Frontal cortex (tissue), 4 donors: ENCODE measurements around the gene SCP2. TPM values are rescaled to one million over a fixed set of nuclear protein-coding genes. Genes with fewer than 3 reads are reported as not detected.
"Not testable (repeated sequence)": the region's sequence is repeated elsewhere in the genome, so short reads cannot be mapped to it uniquely, and the experiment has no call there.

Experiments
- DNase-seq, 2 donors: peaks; one replicate each; pipeline ENCODE4 v3.0.0; 2012; ENCODE audit warnings: low spot score in 2 of 2
- FAIRE-seq: peaks from 2 replicates; lab custom pipeline; 2012; peaks lifted over from hg19 to GRCh38; lab: Jason Lieb, UNC
- total RNA-seq: library from RNA; depleted of rRNA; stranded (reverse); fragments of >200 nt; gene quantifications from one replicate; pipeline ENCODE4 v1.2.3, GENCODE V29; 2014
- donor health status: control.
- donor health status: control.
- donor health status: control.

The SCP2 gene
- total RNA-seq, 1 donor from 2014 or later = 57.5 TPM

- FAIRE-seq = no peak
- DNase-seq = no peak
These were observed 11.2 kb upstream of the SCP2 start for GRCh38 chr1:52915855-52916220.

GRCh38 chr1:52916241-52916975 is 10.7 kb upstream of the SCP2 start:
- FAIRE-seq = no peak
- DNase-seq = no peak

GRCh38 chr1:52917156-52917555 is 9.9 kb upstream of the SCP2 start:
- DNase-seq (no peak), FAIRE-seq (no peak)

DNA sequence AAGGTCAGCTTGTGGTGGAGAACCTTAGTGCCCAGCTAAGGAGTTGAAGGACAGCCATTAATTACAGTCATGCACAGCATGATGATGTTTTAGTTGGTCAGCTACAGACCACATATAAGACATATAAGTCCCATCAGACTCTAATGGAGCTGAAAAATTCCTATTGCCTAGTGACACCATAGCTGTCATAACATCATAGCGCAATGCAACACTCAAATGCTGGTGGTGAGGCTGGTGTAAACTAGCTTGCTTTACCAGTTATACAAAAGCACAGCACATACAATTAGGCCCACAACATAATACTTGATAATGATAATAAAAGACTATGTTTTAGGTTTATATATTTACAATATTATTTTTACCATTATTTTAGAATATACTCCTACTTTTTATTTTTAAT is 9.5 kb upstream of the SCP2 start:
- no peak for DNase-seq
- no peak for FAIRE-seq

DNA sequence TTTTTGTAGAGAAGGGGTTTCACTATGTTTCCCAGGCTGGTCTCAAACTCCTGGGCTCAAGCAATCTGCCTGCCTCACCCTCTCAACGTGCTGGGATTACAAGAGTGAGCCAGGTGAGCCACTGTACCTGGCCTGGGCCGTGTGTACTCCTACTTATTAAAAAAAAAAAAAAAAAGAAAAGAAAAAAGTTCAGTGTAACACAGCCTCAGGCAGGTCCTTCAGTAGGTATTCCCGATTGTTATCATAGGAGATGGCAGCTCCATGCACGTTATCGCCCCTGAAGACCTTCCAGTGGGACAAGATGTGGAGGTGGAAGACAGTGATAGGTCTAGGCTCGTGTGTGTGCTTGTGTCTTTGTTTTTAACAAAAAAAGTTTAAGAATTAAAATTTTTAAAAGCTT is 8.9 kb upstream of the SCP2 start:
- FAIRE-seq = no peak
- DNase-seq = no peak

DNA sequence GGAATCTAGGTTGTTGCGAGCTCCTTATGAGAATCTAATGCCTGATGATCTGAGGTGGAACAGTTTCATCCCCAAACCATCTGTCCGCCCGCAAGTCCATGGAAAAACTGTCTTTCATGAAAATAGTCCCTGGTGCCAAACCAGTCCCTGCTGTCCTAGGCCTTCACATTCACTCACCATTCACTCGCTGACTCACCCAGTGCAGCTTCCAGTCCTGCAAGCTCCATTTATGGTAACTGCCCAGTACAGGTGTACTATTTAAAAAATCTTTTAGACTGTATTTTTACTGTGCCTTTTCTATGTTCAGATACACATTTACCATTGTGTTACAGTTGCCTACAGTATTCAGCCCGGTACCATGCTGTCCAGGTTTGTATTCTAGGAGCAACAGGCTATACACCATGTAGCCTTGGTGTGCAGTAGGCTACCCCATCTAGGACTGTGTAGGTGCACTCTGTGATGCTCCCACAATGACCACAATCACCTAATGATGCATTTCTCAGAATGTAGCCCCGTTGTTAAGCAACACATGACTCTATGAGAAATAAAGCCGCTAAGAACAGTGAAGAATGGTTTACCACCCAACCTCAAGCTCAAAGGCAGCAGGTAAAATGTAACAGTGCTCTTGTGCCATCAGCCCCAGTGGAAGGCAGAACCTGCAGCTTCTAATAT is 7.9 kb upstream of the SCP2 start:
- DNase-seq (no peak), FAIRE-seq (no peak)

DNA sequence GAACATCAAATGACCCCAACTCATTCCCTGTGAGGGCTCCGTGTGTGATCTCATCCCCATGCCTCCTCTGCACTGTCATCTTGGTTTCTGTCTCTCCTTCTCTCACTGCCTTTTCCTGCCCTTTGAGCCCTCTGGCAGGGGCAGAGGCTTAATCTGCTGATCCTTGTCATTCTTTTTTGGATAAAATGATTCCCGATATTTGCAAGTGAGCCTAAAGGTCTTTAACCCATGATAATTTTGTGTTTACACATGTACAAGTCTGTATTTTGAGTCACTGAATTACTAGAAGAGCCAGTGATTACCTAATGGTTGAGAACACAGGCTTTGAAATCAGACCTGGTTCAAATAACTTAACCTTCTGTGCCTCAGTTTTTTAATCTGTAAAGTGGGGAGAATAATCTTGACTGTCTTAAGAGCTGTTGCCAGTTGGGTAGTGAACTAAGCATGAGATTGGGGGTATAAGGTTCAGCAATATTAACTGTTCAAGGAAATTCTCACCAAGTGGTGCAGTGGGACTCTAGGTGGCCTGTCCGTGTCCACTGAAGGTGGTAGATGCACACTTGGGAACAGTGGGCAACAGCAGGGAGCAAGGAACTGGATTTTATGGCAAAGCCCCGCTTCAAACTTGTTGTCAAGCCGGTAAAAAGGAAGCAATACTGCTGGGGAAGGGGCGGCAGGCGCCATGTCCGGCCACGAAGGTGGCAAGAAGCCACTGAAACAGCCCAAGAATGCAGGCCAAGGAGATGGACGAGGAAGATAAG is 7.2 kb upstream of the SCP2 start:
- no peak for DNase-seq
- FAIRE-seq = no peak

GRCh38 chr1:52920791-52921291 is 6.2 kb upstream of the SCP2 start:
- FAIRE-seq = no peak

DNA sequence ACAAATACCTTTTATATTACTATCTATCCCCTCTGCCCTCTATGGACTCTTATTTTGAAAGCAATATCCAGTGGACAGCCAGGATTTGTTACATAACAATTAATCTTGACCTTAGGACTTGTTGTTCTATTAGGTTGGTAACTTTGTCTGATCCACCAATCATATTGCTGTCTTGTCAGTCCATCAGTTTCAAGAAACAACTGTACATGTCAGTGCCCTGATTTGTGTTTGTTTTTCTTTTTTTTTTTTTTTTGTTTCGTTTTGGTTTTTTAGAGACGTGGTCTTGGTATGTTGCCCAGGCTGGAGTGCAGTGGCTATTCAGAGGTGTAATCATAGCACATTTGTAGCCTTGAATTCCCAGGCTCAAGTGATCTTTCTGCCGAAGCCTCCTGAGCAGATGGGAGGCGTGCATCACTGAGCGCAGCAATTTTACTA is 1.5 kb upstream of the SCP2 start:
- DNase-seq (peak in 1 of 2 donors; percentile 40), FAIRE-seq (no peak)

More at GRCh38 chr1:52920791-52921291, 6.2 kb upstream of the SCP2 start:
- DNase-seq = peak in 1 of 2 donors; percentile 27

DNA sequence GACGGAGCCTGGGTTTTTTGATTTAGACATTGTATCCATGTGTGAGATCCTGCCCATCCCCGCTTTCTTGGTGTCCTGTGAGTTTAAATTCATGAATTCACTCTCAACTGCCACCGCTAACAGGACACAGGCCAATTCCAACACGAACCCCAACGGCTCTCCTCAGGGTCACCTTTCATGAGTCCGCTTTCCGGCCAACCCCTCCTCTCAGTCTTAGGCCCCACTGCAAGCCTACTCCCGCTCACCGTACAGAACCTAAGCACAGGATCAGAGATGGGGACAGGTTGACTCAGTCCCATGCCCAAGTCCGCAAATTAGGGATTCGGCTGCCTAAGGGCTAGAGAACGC is 238 bp upstream of the SCP2 start:
- no peak for DNase-seq
- no peak for FAIRE-seq

DNA sequence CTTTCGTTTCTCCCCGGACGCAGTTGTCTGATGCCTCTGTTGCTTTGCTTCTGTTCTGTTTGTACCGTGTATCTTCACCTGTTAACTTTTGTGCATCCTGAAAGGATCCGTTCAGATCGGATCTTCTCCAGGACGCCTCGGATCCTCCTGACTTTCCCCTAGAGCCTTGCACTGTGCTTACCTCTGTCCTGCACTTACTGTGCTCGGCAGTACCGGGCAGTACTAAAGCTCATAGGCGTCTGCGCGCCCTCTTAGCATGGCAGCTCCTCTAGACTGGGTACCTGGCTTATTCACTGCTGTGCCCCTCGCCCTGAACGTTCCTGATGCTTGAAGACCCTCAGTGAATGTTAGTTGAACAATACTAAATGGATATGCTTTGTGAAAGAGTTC is 934 bp downstream of the SCP2 start:
- DNase-seq (no peak), FAIRE-seq (no peak)

- DNase-seq (no peak), FAIRE-seq (no peak)
These were observed 1.9 kb downstream of the SCP2 start for GRCh38 chr1:52929019-52929418.

DNA sequence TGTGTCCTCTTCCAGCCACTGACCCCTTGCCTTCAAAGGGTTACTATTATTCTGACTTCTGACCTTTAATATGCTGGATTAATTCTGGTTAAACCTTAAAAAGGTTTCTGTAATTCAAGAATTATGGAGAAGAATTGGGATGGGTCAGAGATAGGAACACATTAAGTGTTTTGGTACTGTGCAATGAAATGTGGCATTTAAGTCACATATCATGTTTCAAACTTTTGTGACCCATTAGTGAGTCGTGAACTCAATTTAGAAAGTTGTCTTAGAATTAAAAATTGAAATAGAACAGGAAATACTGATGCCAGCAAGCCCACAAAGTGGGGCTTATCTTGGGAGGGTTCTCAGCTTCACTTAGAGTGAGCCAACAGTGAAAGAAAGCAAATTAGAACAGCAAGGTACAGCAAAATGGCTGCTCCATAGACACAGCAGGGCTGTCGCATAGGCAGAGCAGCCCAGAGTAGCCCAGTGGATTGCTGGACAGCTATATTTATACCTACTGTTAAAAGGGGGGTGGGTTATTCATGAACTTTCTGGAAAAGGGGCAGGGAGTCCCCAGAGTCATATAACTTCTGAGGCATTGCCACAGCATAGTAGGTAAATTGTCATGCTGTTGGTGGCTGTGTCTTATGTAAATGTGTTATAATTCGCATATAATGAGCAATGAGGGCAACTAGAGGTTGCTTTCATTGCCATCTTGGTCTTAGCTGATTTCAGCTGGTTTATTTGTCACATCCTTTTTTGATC is 10.5 kb downstream of the SCP2 start:
- DNase-seq = no peak
- FAIRE-seq = no peak

GRCh38 chr1:52938183-52938451 is 11.0 kb downstream of the SCP2 start:
- FAIRE-seq (no peak), DNase-seq (no peak)

DNA sequence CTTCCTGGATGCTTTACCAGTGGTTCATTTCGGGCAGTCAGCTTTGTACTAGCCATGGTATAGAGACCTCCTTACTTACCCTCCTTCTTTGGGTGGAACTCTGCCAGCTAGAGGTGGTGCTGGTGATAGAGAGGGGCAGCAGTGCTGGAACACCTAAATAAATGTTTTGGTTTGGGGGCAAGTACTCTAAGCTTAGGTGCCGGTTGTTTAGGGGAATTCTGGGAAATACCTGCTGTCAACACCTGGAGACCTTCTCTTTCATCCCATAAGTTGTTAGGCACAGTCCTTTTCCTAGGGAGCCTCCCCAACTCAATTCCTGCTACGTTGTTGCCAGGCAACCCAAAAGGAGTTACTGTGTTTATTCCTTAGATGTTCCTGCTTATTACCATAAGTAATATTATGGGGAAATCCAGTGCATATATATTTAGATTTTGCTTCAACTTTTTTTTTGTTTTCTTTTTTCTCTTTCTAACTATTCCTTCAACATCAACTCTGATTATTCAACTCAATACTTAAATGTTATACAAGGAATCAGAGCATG is 16.9 kb downstream of the SCP2 start:
- no peak for DNase-seq

GRCh38 chr1:52944566-52944965 is 17.5 kb downstream of the SCP2 start:
- no peak for DNase-seq
- FAIRE-seq = no peak

More for the DNA sequence above, 16.9 kb downstream of the SCP2 start:
- FAIRE-seq = no peak

DNA sequence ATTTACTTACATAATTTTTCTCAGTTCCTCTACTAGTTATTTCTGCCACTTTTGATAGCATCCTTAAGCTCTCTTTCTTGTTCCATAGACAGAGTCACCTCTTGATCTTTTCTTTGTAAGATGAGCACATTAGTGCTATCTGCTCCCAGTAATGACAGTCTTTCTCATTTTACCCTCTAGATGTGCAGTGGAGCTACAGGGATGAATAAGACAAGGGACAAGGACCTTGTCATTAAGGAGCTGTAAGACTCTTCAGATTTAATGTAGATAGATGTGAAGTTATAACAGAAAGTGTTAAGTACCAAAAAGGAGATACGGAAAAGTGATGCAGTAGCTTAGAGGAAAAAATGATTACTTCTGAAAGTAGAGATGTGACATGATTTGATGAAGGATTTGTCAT is 20.4 kb downstream of the SCP2 start:
- FAIRE-seq (no peak), DNase-seq (no peak)

GRCh38 chr1:52949602-52950001 is 22.5 kb downstream of the SCP2 start:
- DNase-seq = not testable (repeated sequence)

DNA sequence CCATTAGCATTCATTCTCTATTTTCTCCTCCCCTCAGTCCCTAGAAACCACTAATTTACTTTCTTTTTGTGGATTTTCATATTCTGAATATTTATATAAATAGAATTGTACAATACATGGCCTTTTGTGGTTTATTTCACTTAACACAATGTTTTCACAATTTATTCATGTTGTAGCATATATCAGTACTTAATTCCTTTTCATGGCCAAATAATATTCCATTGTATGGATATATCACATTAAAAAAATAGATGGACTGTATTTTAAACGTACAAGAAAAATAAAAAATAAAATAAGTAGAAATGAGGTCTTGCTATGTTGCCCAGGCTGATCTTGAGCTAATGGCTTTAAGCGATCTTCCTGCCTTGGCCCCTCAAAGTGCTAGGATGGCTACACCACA is 25.0 kb downstream of the SCP2 start:
- DNase-seq (no peak), FAIRE-seq (no peak)

More at GRCh38 chr1:52949602-52950001, 22.5 kb downstream of the SCP2 start:
- not testable (repeated sequence) for FAIRE-seq
